GM10266 (cell line): ENCODE results near the gene RNF224.

Experiments
- DNase-seq: peaks from one replicate; pipeline ENCODE4 v3.0.0; 2012; ENCODE audit errors: extremely low spot score
- CTCF ChIP-seq: IDR thresholded peaks from 2 replicates; pipeline ENCODE4 v1.5.1; 2012; ENCODE audit warnings: mild to moderate bottlenecking, low read depth; ENCODE audit not compliant: control insufficient read depth, insufficient read depth; ENCODE audit errors: missing control alignments

RNF224 gene

GRCh38 chr9:137198902-137199283 lies 28.4 kb upstream of the RNF224 start:
- DNase-seq: no peak
- TF ChIP-seq CTCF: no peak

- no peak for TF ChIP-seq CTCF
- DNase-seq: no peak
These were observed 27.7 kb upstream of the RNF224 start for GRCh38 chr9:137199411-137200121.

GRCh38 chr9:137200311-137201204 lies 26.7 kb upstream of the RNF224 start, which contains the start of gene TPRN:
TSS of gene TPRN (minus strand) at chr9:137200741. CDS start at chr9:137200711, 30 bp downstream.
- peak; percentile 100 for DNase-seq

GRCh38 chr9:137201205-137201868 lies 26.0 kb upstream of the RNF224 start:
- DNase-seq: no peak
- TF ChIP-seq CTCF: no peak

More at GRCh38 chr9:137200311-137201204, 26.7 kb upstream of the RNF224 start, which contains the start of gene TPRN:
- no peak for TF ChIP-seq CTCF

- no peak for DNase-seq
- TF ChIP-seq CTCF: no peak
These were observed 24.3 kb upstream of the RNF224 start for GRCh38 chr9:137202966-137203365.

- no peak for TF ChIP-seq CTCF
- no peak for DNase-seq
These were observed 22.6 kb upstream of the RNF224 start for GRCh38 chr9:137204731-137205125.
